ENCODE measurements around the gene TIMM17B.
A peak's percentile ranks its signal among the peaks of the same experiment; 100 is the strongest.

Gene TIMM17B

DNA sequence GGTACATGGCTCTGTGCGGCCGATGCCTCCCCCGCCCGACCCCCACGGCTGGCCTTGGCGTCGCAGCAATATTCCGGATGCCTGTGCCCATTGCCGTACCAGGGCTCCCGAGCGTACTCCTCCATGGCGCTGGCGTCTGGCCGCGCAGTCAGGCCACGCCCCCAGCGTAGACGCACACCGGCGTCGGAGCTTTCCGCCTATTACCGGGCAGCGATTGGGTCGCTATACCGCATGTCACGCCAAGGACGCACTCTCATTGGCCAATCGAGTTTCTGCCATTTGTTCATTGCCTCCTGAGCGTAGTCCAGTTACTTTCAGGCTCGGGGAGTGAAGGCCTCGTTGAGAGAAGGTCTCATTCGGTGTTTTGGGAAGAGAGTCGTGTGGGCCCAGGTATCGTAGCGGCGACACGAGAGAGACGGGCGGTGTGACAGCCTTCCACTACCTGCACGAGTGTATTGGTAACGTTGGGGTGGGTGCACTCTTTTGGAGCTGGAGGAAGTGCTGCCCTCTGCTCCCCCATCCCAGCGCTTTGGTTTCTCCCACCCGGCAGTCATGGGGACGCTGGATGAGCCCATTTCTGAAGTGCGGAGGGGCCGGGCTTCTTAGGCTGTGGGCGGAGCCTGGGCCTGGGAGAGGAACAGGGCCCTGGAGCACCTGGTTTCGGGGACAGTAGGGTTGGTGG lies at the start of gene TIMM17B, which contains the start of gene PQBP1:
Gene TIMM17B, minus strand, starts transcription at position 144 of the 682 bp plus-strand sequence. Its CDS starts 19 bp downstream, at position 125.
Gene PQBP1, plus strand, starts transcription at position 306 of the 682 bp plus-strand sequence. CDS start 580 bp downstream, outside the sequence.
- DNase-seq (ENCODE audit: low spot score), result peak; percentile 91

DNA sequence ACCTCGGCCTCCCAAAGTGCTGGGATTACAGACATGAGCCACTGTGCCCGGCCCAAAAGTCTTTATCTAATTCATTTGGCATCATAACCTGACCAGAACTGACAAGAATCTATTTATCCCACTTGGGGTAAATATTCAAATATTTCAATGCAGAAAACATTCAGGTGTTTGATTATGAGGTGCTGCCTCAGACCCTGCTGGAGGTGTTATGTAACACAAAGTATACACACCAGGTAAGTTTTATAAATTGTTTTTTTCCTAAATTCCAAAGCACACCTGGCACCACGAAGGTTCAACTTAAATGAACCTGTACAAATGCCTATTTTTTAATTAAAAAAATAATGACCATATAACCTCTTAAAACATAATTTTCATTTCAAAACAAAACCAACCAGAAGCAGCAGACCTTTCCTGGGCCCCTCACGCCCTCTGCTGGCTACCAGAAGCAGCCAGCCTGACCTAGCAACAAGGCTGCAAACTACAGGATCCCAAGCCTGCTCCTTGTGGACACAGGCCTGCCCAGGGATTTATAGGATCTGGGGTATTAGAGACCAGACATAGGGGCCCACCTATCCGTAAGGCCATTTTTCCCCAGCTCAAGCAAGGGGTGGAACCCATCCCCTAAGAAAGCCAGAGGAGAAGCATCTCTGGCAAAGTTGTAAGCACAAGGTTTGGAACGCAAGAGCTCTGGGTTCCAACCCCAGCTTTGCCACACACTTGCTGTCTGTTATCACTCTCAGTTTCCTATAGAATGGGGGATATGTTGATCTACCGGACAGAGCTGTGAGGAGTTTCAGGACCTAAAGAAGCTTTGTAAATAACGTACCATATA lies 48.2 kb upstream of the TIMM17B start:
- DNase-seq (ENCODE audit: low spot score), result peak; percentile 59

DNA sequence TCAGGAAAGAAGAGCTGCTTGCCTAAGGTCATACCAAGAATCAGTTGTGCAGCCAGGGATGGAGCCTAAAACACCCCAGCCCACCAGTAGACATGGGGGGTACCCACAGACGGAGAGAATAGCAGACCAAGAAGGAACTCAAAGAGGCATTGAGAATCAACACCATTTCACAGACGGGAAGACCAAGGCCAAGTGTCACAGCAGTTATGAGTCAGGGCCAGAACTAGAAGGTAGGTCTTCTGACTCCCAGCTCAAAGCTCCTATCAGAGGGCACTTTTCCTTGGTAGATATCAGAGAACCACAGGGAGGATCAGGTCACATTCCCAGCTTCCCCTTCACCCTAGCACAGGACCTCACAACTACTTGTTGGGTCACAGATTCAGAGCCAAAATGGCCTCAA lies 45.3 kb upstream of the TIMM17B start:
- no peak for DNase-seq (ENCODE audit: low spot score)

DNA sequence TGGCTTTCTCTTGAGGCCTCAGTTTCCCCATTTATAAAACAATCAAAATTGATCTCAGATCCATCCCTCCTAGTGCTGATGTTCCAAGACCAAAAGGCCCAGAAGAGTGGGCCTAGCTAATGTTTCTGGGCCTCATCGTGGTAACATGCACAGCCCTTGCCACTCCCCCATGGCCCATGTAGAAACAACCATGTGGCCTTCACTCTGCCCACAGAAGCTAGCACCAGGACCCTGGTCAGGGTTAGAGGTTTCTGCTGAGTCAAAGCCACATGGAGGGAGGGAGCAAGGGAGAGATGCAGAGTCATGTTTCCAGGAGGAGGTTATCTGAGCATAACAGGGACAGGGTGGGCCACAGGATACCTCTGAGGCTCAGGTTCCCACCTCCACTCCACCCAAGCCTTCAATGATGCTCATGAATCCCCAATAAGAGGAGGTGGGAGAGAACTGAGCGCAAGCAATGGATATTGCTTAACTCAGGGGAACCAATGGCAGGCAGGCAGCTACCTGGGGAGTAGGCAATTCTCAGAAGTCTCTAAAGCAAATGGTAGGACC lies 42.9 kb upstream of the TIMM17B start:
- no peak for DNase-seq (ENCODE audit: low spot score)

DNA sequence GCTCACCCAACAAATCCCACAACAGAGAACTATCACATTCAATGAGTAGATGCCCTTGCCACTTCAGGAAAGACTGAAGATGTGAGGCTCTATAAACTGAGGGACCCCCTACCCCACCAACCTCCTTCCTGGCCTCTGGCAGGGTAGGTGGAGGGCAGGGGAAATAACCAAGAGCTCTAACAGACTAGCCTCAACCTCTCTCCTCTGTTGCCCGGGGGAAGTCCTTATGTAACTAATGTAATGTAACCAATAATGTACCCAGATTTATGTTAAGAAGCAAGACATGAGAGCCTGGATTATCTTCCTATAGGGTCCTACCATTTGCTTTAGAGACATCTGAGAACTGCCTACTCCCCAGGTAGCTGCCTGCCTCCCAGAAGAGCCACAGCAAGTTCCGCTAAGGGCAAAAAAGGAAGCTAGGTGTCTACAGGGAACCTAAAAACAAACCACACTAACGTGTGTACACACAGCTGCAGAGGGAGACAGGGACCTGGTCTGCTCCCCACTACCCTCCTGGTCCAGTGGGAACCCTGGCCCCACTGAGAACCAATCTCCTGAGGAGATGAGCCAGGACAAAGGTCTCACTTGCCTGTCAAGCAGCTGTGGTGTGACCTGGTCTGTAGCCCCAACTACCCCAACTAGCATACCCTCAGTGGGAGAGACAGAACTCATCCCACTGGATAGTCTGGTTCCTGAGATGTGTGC lies 42.1 kb upstream of the TIMM17B start:
- peak; percentile 42 for DNase-seq (ENCODE audit: low spot score)

DNA sequence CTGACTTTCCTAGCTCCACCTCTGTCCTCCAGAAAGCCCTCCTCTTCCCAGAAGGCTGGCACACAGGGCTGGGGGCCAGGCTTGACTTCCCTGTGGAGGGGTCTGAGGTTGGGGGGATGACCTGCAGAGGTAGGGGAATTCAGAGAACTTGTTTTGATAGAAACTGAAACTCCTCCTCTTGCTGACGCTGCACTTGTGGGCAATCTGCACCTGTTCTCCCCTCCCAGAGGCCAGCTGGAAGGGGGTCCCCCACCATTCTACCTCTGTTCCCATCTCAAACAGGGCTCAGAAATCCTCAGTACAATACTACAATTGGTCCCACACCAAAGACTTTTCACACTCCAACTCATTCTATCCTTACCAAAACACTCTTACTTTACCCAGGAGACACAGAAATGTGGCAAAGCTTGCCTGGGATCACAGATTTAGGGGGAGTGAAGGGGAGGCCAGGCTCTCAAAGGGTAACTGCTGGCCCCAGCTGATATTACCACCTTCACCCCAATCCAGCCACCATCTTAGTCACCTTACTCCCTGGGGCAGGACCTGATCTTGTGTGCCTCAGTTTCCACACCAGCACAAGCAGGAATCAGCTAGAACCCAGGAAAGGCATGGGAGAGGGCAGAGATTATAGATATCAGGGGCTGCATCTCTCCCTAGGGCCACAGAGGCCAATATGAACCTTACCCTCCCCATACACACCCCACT lies 41.3 kb upstream of the TIMM17B start:
- DNase-seq (ENCODE audit: low spot score), result peak; percentile 79

DNA sequence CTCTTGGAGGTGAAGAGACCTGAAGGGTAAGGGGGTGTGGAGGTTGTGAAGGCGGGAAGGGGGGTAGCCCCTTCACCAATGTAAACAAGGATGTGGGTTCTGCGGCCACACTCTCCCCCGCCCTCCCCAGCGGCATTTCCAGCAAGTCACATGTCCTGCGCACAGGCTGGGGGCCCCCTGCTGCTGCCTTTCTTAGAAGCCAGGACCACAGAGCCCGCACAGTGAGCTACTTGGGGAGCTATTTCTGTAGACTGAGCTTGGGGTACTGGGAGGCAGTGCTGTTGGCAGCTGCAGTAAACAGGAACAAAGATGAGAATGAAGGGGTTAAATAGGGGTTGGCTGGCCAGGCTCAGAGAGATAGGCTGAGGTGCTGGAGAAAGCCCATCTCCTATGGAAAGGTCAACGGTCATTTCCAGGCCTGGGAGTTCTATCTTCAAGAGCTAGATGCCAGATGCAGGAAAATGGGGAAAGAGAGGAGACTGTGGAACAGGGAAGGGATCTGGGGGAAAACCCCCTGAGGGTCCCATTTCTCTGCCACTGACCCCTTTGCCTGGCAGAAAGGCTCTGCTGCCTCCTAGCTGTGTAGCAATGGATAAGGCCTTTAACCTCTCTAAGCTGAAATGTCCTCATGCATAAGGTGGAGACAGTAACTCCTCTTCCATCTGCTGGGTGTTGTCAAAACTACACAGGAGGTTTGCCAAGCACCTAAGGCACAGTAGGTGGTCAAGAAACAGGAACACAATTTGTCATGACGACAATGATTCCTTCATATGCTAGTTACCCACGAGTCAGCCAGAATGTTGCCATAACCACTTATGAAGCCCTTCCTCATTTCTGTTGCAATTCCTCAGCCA lies 39.7 kb upstream of the TIMM17B start:
- peak; percentile 91 for DNase-seq (ENCODE audit: low spot score)

DNA sequence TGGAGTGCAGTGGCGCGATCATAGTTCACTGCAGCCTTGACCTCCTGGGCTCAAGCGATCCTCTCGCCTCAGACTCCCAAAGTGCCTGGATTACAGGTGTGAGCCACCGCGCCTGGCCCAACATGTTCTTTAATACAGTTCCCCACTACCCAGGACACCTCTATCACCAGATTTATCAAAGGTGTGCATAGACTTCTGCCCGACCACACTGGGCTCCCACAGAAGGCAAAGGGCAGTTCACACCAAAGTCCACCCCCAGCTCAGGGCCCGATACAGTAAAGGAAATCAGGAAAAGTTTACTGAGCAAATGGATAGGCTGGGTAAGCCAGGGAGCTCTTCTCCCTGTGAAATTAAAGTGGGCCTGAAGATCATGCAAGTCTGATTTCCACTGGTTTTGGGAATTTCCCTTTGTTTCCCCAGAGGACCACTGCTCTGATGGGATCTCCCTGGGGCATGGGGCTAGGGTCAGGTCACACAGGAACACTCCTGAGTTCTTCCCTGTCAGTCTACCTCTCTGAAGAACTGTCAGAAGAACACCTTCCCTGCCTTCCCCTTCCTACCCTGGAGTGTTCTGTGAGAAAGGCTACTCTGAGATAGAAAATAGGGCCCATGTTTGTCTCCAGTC lies 39.0 kb upstream of the TIMM17B start:
- DNase-seq (ENCODE audit: low spot score), result no peak

DNA sequence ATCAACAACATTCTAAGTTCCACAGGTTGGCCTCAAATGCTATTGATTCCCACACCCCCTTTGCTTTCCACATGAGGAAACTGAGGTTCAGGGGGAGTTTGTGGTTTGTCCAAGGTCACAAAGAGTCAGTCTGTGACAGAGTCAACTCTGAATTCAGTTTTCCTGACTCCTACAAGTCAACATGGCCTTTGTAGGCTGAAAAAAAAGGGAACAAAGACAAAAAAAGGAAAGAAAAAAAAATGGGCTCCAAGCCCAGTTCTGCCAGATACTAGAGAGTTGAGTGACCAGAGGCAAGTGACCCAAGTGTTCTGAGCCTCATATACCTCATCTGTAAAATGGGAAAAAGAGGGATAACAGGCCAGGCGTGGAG lies 37.7 kb upstream of the TIMM17B start:
- DNase-seq (ENCODE audit: low spot score), result no peak

DNA sequence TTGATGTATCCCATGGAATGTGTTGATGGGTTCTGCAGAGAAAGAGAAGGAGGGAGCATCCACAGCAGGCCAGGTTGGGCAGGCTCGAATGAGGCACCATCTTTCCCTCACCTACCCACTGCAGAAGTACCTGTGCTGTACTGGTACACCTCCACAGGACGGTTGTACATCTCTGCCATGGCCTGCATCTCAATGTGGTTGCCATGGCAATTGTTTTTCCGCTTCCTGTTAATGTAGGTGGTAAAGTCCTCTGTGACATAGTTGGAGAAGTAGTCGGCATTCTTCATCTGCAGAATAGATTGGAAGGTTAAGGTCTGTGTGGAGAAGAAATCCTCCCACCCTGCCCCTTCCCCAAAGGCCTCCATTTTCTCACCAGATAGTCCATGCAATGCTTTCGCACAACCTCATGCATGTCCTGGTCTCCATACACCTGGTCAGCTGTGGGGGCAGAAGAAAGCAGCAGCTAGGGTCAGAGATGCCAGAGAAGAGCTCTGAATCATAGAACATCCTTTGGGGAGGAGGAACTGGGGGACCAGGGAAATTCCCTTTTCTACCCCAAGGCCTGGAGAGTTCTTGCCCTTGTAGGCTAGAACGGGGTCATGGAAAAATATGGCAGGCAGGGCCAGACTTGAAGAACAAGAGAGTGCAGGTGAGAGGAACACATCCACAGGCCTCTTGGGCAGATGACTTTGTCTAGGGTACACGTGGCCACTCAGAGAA lies 37.2 kb upstream of the TIMM17B start:
- DNase-seq (ENCODE audit: low spot score), result peak; percentile 67

DNA sequence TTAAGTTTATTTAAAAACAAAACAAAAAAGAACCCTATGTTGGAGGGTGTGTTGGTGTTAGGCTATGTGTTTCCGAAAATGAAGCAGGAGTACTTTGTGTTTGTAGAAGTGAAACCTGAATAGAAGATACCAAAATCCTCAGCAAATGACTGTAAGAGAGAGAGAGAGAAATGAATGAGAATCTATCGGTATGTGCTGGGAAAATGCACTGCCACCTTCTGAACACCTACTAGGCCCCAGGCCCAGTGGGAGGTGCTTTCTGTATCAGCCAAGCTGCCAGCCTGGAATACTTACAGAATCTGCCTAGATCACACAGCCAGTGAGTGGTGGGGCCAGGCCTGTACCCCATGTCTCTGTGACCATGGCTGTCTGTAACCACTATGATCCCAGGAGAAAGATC lies 36.2 kb upstream of the TIMM17B start:
- no peak for DNase-seq (ENCODE audit: low spot score)

DNA sequence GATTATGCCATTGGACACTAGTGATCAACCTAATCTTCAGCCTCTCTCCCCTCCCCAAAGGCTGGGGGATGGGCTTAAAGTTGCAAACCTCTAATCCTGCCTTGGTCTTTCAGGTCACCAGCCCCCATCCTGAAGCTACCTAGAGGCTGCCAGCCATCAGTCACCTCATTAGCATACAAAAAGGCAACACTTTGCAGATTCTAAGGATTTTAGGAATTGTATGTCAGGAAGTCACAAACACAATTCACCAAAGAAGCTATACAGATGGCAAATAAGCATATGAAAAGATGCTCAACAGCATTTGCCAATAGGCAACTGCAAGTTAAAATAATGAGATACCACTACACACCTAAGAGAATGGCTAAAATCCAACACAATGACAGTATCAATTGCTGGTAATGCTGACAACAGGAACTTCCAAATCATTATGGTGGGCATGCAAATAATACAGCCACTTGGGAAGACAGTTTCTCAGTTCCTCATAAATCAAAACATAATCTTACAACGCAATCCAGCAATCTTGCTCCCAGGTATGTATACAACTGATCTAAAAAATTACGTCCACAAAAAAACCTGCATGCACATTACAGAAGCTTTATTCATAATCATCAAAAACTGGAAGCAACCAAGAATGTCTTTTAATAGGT lies 30.3 kb upstream of the TIMM17B start:
- DNase-seq (ENCODE audit: low spot score), result no peak

DNA sequence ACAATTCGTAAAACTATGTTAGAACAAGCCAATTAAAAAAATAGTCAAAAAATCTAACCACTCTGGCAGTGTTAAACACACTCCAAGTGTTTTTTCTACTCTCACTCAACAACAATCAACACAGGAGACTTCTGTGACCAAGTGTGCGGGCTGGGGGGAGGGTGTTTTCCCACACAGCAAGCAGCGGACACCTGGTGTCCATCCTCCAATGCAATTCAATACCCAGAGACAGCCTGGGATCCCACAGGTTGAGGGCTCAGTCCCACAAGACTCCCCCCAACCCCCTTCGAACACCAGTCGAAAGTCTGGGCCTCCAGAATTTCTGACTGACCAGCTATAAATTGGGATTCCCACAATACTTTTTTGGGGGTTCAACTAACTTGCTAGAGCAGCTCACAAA lies 29.6 kb upstream of the TIMM17B start:
- no peak for DNase-seq (ENCODE audit: low spot score)

DNA sequence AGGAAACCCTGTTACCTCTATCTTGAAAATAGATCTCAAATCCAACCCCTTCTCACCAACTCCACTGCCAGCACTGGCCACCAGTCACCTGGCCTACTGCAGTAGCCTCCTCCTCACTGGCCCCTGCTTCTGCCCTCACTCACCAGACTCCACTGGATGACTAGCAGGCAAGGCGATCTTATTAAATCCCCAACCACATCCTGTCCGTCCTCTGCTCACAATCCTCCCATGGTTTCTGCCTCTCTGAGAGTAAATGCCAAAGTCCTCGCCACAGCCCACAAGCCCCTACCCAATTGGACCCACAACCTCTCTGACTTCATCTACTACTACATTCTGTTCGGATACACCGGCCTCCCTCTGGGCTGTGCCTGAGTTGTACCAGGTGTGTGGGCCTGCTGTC lies 26.7 kb upstream of the TIMM17B start:
- no peak for DNase-seq (ENCODE audit: low spot score)

DNA sequence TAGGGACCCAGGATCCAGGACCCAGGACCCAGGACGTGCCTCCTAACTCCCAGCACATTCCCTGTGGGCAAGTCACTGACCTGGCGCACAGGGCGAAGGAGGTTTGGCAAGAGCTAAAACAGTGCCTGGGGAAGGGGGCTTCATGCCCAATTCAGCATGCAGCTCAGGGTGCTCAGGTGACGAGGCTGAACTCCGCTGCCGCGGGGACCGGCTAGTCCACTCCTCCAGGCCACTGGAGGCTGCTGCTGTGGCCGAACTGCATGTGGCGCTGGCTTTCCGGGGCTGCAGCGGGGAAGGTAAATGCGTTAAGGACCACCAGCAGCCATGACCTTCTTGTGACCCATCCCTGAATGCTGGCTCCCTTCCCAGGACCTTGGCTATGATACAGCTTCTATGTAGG lies 26.2 kb upstream of the TIMM17B start:
- DNase-seq (ENCODE audit: low spot score), result no peak

DNA sequence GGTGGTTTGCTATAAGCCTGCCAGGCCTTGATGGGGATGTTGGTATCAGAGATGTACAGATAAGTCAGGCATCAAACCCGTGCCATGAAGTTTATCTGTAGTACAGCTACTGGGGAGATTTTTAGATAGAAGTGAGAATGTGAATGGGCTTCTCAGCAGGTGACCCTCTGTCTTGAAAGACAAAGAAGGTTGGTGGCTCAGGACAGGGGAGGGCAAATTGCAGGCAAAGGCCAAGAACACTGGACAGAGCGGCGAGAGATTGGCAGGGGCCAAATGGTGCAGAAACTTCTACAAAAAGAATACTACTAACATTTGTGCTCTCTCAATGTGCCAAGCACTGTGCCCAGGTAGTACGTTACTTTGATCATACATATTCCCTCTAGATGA lies 23.1 kb upstream of the TIMM17B start:
- no peak for DNase-seq (ENCODE audit: low spot score)

DNA sequence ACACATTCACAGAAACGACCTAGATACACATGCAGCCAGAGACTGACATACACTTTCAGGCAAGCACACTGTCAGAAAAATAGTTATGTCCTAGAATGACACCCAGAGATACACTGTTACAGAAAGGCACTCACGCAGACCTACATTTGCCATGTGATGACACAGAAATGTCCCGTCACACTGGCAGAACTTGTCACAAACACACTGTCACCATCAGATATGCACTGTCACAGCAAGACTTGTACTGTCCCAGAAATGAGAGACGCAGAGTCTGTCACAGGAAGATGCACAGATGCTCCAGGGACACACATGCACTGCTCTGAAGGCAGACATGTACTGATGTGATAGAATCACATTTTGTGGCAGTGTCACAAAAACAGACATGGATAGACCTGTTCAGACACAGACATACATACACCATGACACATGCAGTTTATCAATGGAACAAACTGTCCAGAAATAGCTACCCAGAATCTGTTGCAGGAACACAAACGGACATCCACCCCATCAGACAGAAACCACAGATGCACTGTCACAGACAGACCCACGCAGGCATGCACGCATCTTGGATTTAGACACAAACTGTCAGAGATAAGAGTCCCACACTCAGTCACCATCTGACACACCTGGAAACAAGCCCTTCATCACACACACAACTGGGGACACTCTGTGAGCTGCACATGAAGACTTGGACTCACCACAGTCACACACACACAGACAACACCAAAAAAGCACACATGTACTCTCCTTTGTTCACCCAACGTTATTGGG lies 22.6 kb upstream of the TIMM17B start:
- peak; percentile 57 for DNase-seq (ENCODE audit: low spot score)

DNA sequence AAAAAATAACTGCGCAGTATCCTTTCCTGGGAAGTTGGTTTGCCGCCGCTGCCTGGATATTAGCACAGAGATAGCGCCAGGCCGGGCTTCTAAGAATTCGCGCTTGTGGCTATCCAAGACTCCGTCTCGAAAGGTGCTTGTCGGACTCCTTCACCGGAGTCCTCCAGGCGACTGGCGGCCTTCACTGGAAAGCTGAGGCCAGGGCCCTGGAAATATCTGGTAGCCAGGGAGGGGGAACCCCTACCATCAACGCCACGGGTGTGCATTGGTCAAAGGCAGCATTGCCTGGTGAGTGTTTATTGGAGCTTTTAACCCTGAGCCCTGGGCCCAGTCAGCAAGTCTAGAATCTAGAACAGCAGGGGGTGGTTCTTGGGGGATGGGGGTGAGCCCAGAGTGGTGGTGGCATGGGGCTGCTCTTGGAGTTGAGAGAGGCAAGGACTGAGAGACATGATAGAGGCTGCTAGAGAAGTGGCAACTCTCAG lies 21.8 kb upstream of the TIMM17B start:
- no peak for DNase-seq (ENCODE audit: low spot score)
